CD14-positive monocyte (primary cell): ENCODE data around the gene CPSF6. TPM values are rescaled to one million over a fixed set of nuclear protein-coding genes. Genes with fewer than 3 reads are reported as not detected.

Experiments
- DNase-seq, 3 donors: peaks; one replicate each; pipeline ENCODE4 v3.0.0-alpha.2; 2011 to 2022
- H2AFZ ChIP-seq: 2 replicates; pipeline ENCODE4 v1.6.0; 2012; ENCODE audit warnings: mild to moderate bottlenecking, low read depth, low read length, inconsistent platforms; ENCODE audit not compliant: insufficient read depth, poor library complexity, severe bottlenecking
- H3K27ac ChIP-seq, 2 donors: 1 replicate in 1 of 2; 2 replicates in 1 of 2; pipeline ENCODE4 v1.5.1; 2012 to 2013; ENCODE audit warnings: low read length in 2 of 2, control low read depth in 1 of 2, inconsistent platforms in 1 of 2, low read depth in 1 of 2, mild to moderate bottlenecking in 1 of 2
- H3K27me3 ChIP-seq, 2 donors: one replicate each; pipeline versions ENCODE4 v1.6.0 to v1.6.1; 2011 to 2013; ENCODE audit warnings: low read length in 2 of 2; ENCODE audit not compliant: control insufficient read depth in 2 of 2, insufficient read depth in 2 of 2
- H3K36me3 ChIP-seq, 2 donors: replicated peaks in 1 of 2; 1 replicate in 1 of 2; 2 replicates in 1 of 2; pipeline versions ENCODE4 v1.5.1 to v1.6.1; 2012 to 2013; ENCODE audit warnings: low read length in 2 of 2, control low read depth in 1 of 2, inconsistent platforms in 1 of 2, mild to moderate bottlenecking in 1 of 2; ENCODE audit not compliant: insufficient read depth in 2 of 2, control insufficient read depth in 1 of 2
- H3K4me1 ChIP-seq, 2 donors: 1 replicate in 1 of 2; 2 replicates in 1 of 2; pipeline versions ENCODE4 v1.5.1 to v1.6.1; 2012 to 2013; ENCODE audit warnings: low read length in 2 of 2, control low read depth in 1 of 2, inconsistent platforms in 1 of 2, mild to moderate bottlenecking in 1 of 2, moderate library complexity in 1 of 2; ENCODE audit not compliant: insufficient read depth in 2 of 2, control insufficient read depth in 1 of 2
- H3K4me2 ChIP-seq: replicated peaks from 2 replicates; pipeline ENCODE3; 2012; ENCODE audit warnings: low read length, moderate library complexity, mild to moderate bottlenecking; ENCODE audit not compliant: poor library complexity, severe bottlenecking; ENCODE audit errors: extremely low read depth
- H3K4me3 ChIP-seq, 3 experiments: fragments of 200-600 bp in 1 of 3; sonication (generic) in 1 of 3; replicated peaks in 1 of 3; 1 replicate in 2 of 3; 2 replicates in 1 of 3; pipeline ENCODE4 v1.5.1; 2011 to 2013; ENCODE audit warnings: low read length in 3 of 3, mild to moderate bottlenecking in 3 of 3, control low read depth in 2 of 3, low read depth in 2 of 3, inconsistent platforms in 1 of 3, moderate library complexity in 1 of 3
- H3K79me2 ChIP-seq: 2 replicates; pipeline ENCODE4 v1.6.0; 2012; ENCODE audit warnings: mild to moderate bottlenecking, control low read depth, inconsistent platforms, low read length, moderate library complexity; ENCODE audit not compliant: insufficient read depth
- H3K9ac ChIP-seq: 2 replicates; pipeline ENCODE4 v1.6.0; 2017; ENCODE audit warnings: low read length, mild to moderate bottlenecking; ENCODE audit not compliant: insufficient read depth, poor library complexity, severe bottlenecking
- H3K9me3 ChIP-seq, 2 donors: replicated peaks in 1 of 2; 1 replicate in 1 of 2; 2 replicates in 1 of 2; pipeline versions ENCODE4 v1.5.1 to v1.6.1; 2012 to 2013; ENCODE audit warnings: low read length in 2 of 2, control low read depth in 1 of 2; ENCODE audit not compliant: control insufficient read depth in 1 of 2, insufficient read depth in 1 of 2
- H4K20me1 ChIP-seq: 2 replicates; pipeline ENCODE4 v1.6.0; 2012; ENCODE audit warnings: mild to moderate bottlenecking, low read length, control low read depth, moderate library complexity; ENCODE audit not compliant: insufficient read depth
- H3K27ac Mint-ChIP-seq, 7 donors: one replicate each; pipeline ENCODE4 v1.8.0; 2020; ENCODE audit warnings: mild to moderate bottlenecking in 7 of 7, mixed read lengths in 7 of 7, moderate library complexity in 6 of 7, inconsistent platforms in 2 of 7
- H3K27me3 Mint-ChIP-seq, 3 donors: one replicate each; pipeline ENCODE4 v1.8.0; 2021 to 2022; ENCODE audit warnings: low read depth in 3 of 3, mild to moderate bottlenecking in 3 of 3, mixed read lengths in 3 of 3, moderate library complexity in 3 of 3, inconsistent platforms in 1 of 3
- H3K36me3 Mint-ChIP-seq, 2 donors: one replicate each; pipeline ENCODE4 v1.8.0; 2020; ENCODE audit warnings: mixed read lengths in 2 of 2, inconsistent platforms in 1 of 2, mild to moderate bottlenecking in 1 of 2
- H3K4me1 Mint-ChIP-seq: one replicate; pipeline ENCODE4 v1.8.0; 2020; ENCODE audit warnings: mild to moderate bottlenecking, mixed read lengths
- H3K4me3 Mint-ChIP-seq, 2 donors: one replicate each; pipeline ENCODE4 v1.8.0; 2020; ENCODE audit warnings: mild to moderate bottlenecking in 2 of 2, mixed read lengths in 2 of 2, moderate library complexity in 1 of 2
- H3K9me3 Mint-ChIP-seq, 7 donors: one replicate each; pipeline ENCODE4 v1.8.0; 2020 to 2022; ENCODE audit warnings: mixed read lengths in 7 of 7, mild to moderate bottlenecking in 6 of 7, moderate library complexity in 6 of 7, inconsistent platforms in 2 of 7
- WGBS: methylation state at CpG from one replicate; pipeline ENCODE4 v1.1.5; 2013; ENCODE audit warnings: missing lambda C conversion rate; ENCODE audit not compliant: insufficient coverage; 5-methylcytosine and 5-hydroxymethylcytosine counted together
- intact Hi-C, 2 donors: fragments of 100-400 bp; cut with micrococcal nuclease; formaldehyde crosslinking; loops; one replicate each; pipeline versions ENCODE4 v1.15.0 to v1.15.1; 2023
- polyA plus RNA-seq, 3 donors: library from polyadenylated mRNA; depleted of rRNA in 1 of 3; unstranded in 2 of 3; stranded (reverse) in 1 of 3; fragments of 300-500 nt in 2 of 3; fragments of >200 nt in 1 of 3; fragmentation: Illumina TruSeq in 2 of 3; gene quantifications; 1 replicate in 2 of 3; 2 replicates in 1 of 3; pipeline ENCODE4 v1.2.3, GENCODE V29; 2012 to 2021
- TF ChIP-seq, protein P1 (sequence below): fragments of 200-600 bp; IDR thresholded peaks from one replicate; pipeline ENCODE4 v1.8.0; 2022; ENCODE audit warnings: antibody characterized with exemption, mild to moderate bottlenecking

Gene CPSF6
- polyA plus RNA-seq, 3 donors: 18.3 to 38.0 (median 35.4) TPM

DNA sequence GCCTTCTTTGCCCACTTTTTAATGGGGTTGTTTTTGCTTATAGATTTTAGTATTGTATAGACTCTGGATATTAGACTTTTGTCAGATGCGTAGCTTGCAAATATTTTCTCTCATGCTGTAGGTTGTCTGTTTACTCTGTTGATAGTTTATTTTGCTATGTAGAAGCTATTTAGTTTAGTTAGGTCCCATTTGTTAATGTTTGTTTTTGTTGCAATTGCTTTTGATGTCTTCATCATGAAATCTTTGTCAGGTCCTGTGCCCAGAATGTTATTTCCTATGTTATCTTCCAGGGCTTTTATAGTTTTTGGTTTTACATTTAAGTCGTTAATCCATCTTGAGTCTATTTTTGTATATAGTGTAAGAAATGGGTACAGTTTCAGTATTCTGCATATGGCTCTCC is 78.9 kb downstream of the CPSF6 start:
- H3K36me3 ChIP-seq: no peaks in the 10 kb centered on the region
- H3K79me2 ChIP-seq: peaks cover 31% of the 10 kb centered on the region
- H4K20me1 ChIP-seq: no peaks in the 10 kb centered on the region
- no peaks in the 10 kb centered on the region for H3K27me3 ChIP-seq
- Mint-ChIP-seq H3K27ac (no peak overlapping the region), H3K36me3 (peaks cover 2 to 6% of the 10 kb centered on the region in 2 donors), H3K27me3 (peaks cover 0 to 3% (median 0%) of the 10 kb centered on the region in 3 donors), H3K4me1 (peaks cover 43% of the 10 kb centered on the region), H3K4me3 (no peak overlapping the region), H3K9me3 (peaks cover 11 to 38% (median 17%) of the 10 kb centered on the region in 7 donors)
- peaks cover 0 to 9% of the 10 kb centered on the region in 2 donors for H3K9me3 ChIP-seq
- H3K4me2 ChIP-seq: no peak overlapping the region
- H3K27ac ChIP-seq: no peak overlapping the region
- no peak overlapping the region for H3K4me3 ChIP-seq
- peaks cover 13 to 33% of the 10 kb centered on the region in 2 donors for H3K4me1 ChIP-seq
- intact Hi-C loops: no loop called here
- TF ChIP-seq, protein P1, sequence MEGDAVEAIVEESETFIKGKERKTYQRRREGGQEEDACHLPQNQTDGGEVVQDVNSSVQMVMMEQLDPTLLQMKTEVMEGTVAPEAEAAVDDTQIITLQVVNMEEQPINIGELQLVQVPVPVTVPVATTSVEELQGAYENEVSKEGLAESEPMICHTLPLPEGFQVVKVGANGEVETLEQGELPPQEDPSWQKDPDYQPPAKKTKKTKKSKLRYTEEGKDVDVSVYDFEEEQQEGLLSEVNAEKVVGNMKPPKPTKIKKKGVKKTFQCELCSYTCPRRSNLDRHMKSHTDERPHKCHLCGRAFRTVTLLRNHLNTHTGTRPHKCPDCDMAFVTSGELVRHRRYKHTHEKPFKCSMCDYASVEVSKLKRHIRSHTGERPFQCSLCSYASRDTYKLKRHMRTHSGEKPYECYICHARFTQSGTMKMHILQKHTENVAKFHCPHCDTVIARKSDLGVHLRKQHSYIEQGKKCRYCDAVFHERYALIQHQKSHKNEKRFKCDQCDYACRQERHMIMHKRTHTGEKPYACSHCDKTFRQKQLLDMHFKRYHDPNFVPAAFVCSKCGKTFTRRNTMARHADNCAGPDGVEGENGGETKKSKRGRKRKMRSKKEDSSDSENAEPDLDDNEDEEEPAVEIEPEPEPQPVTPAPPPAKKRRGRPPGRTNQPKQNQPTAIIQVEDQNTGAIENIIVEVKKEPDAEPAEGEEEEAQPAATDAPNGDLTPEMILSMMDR: no peak
- no peak for DNase-seq
- H3K9ac ChIP-seq: no peak overlapping the region
- no CpG with 5 or more reads among the region's 2 CpGs for WGBS
- H2AFZ ChIP-seq: no peak overlapping the region

GRCh38 chr12:69321351-69321750 is 82.0 kb downstream of the CPSF6 start:
- no peaks in the 10 kb centered on the region for H3K36me3 ChIP-seq
- 0% methylated on average over 1 of the region's 1 CpG for WGBS

More at GRCh38 chr12:69321351-69321750, 82.0 kb downstream of the CPSF6 start:
- intact Hi-C loops: no loop called here
- peaks cover 61% of the 10 kb centered on the region for H3K79me2 ChIP-seq
- TF ChIP-seq, protein P1: no peak
- H2AFZ ChIP-seq: peak overlapping the region; percentile 4
- H3K4me2 ChIP-seq: peak overlapping the region; percentile 71
- peaks cover 64% of the 10 kb centered on the region for H3K4me1 Mint-ChIP-seq
- peak overlapping the region in 6 of 7 donors; percentile 5 to 90 (median 50) for H3K27ac Mint-ChIP-seq
- peak in 1 of 3 donors; percentile 49 for DNase-seq
- peak overlapping the region in 1 of 2 donors; percentile 56 for H3K27ac ChIP-seq
- peaks cover 0 to 4% of the 10 kb centered on the region in 2 donors for H3K9me3 ChIP-seq
- H3K27me3 Mint-ChIP-seq: peaks cover 0 to 2% (median 0%) of the 10 kb centered on the region in 3 donors
- peaks cover 0 to 6% of the 10 kb centered on the region in 2 donors for H3K36me3 Mint-ChIP-seq
- H3K27me3 ChIP-seq: no peaks in the 10 kb centered on the region
- H4K20me1 ChIP-seq: no peaks in the 10 kb centered on the region
- peaks cover 25 to 59% of the 10 kb centered on the region in 2 donors for H3K4me1 ChIP-seq
- H3K4me3 ChIP-seq: peak overlapping the region in 1 of 3 experiments; percentile 57
- H3K4me3 Mint-ChIP-seq: peak overlapping the region in 1 of 2 donors; percentile 65
- H3K9ac ChIP-seq: no peak overlapping the region
- peaks cover 4 to 27% (median 9%) of the 10 kb centered on the region in 7 donors for H3K9me3 Mint-ChIP-seq

Other genes starting within 250 kb of the CPSF6 start
- over 10,000 TPM; 10,434 to 46,644 (median 13,865) TPM for gene LYZ, start 108.8 kb downstream of the CPSF6 start, polyA plus RNA-seq
- 10 to 100 TPM in 2 of 3 donors, 1 to 10 TPM in 1; 6.6 to 20.9 (median 16.0) TPM for gene YEATS4, start 120.2 kb downstream of the CPSF6 start, polyA plus RNA-seq
- gene FRS2, start 230.8 kb downstream of the CPSF6 start, polyA plus RNA-seq: 10 to 100 TPM in 2 of 3 donors, 1 to 10 TPM in 1; 6.8 to 13.6 (median 13.0) TPM